Measurements from ENCODE around the gene SLC6A3. TPM values are rescaled to one million over a fixed set of nuclear protein-coding genes. Genes with fewer than 3 reads are reported as not detected.
A peak's percentile ranks its signal among the peaks of the same experiment; 100 is the strongest.

Gene SLC6A3
- total RNA-seq, 1 experiment from 2014 or later = 0.74 TPM

GRCh38 chr5:1406681-1407640 lies 38.3 kb downstream of the SLC6A3 start:
- Mint-ChIP-seq H3K27me3 (ENCODE audit: low read depth) (no peaks in the 10 kb centered on the region; the same call in 1 of the 2 replicates), H3K4me1 (no peaks in the 10 kb centered on the region; the same call in 1 of the 2 replicates), H3K27ac (no peak overlapping the region), H3K9me3 (no peaks in the 10 kb centered on the region), H3K4me3 (no peak overlapping the region), H3K36me3 (no peaks in the 10 kb centered on the region)
- ChIA-PET POLR2A (no interaction called here), CTCF (interaction anchor here (3.2 to 3.5 kb wide), 2 partner anchors 27 to 61 kb away, joined by 12 to 27 read pairs; no protein-coding TSS in a partner anchor)
- ATAC-seq = no peak
- TF ChIP-seq MYBL2 (CRISPR knock-in tag; IDR thresholded peaks at IDR 0.05) = no peak
- TF ChIP-seq ATF1 (CRISPR knock-in tag; IDR thresholded peaks at IDR 0.05) = no peak
- no peak for TF ChIP-seq AR (CRISPR knock-in tag; IDR thresholded peaks at IDR 0.05)
- TF ChIP-seq USF1 (CRISPR knock-in tag; IDR thresholded peaks at IDR 0.05) = no peak
- TF ChIP-seq SP1 (CRISPR knock-in tag; conservative IDR thresholded peaks at IDR 0.05) = no peak
- no peak for TF ChIP-seq NR3C1 (CRISPR knock-in tag; conservative IDR thresholded peaks at IDR 0.05; ENCODE audit: low read depth)
- no peak for TF ChIP-seq ZNF671 (CRISPR knock-in tag; IDR thresholded peaks at IDR 0.05)
- TF ChIP-seq NR1H2 (CRISPR knock-in tag; IDR thresholded peaks at IDR 0.05) = no peak
- TF ChIP-seq HMGA2 (CRISPR knock-in tag; IDR thresholded peaks at IDR 0.05) = no peak
- no peak for TF ChIP-seq CREB1 (CRISPR knock-in tag; IDR thresholded peaks at IDR 0.05)
- no peak for TF ChIP-seq MLX (CRISPR knock-in tag; IDR thresholded peaks at IDR 0.05)
- TF ChIP-seq ESRRA (CRISPR knock-in tag; IDR thresholded peaks at IDR 0.05; ENCODE audit: borderline replicate concordance) = no peak
- TF ChIP-seq SMAD3 (CRISPR knock-in tag; IDR thresholded peaks at IDR 0.05; ENCODE audit: borderline replicate concordance) = no peak
- TF ChIP-seq ZBTB43 (CRISPR knock-in tag; IDR thresholded peaks at IDR 0.05) = no peak
- no peak for TF ChIP-seq IRF2 (CRISPR knock-in tag; IDR thresholded peaks at IDR 0.05; ENCODE audit: borderline replicate concordance, low read depth)
- no peak for TF ChIP-seq TEAD4 (CRISPR knock-in tag; IDR thresholded peaks at IDR 0.05)
- TF ChIP-seq NFYB (CRISPR knock-in tag; conservative IDR thresholded peaks at IDR 0.05; ENCODE audit: low read depth) = no peak
- no peak for TF ChIP-seq NR2C2 (CRISPR knock-in tag; IDR thresholded peaks at IDR 0.05)
- no peak for TF ChIP-seq ZMAT4 (CRISPR knock-in tag; IDR thresholded peaks at IDR 0.05)
- no peak for TF ChIP-seq CDX4 (CRISPR knock-in tag; IDR thresholded peaks at IDR 0.05; ENCODE audit: borderline replicate concordance)
- DNase-seq (ENCODE audit: low spot score) = peak; percentile 5
